Activated gamma-delta T cell treated with Interleukin-2 at 50 U/mL for 16 hours (primary cell): ENCODE data around the gene MEOX1.

Experiments
- DNase-seq: peaks from one replicate; pipeline ENCODE4 v3.0.0-alpha.2; 2020

Gene MEOX1

DNA sequence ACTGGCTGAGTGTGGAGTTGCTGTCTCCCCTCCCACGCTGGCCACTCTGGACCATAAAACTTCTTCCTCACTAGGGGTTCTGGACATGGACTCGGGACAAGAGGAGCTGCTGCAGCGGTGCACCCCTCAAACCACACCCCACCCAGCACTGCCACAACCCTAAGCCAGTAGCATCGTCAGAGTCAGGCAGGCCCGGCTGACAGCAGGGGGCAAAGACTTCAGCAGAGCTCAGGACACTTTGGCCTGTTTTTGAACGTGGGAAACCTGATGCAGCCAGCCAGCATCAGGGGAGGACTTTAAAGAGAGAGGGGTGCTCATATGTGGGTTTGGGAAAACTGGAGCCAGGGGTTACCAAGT is 9.6 kb downstream of the MEOX1 start:
- no peak for DNase-seq

DNA sequence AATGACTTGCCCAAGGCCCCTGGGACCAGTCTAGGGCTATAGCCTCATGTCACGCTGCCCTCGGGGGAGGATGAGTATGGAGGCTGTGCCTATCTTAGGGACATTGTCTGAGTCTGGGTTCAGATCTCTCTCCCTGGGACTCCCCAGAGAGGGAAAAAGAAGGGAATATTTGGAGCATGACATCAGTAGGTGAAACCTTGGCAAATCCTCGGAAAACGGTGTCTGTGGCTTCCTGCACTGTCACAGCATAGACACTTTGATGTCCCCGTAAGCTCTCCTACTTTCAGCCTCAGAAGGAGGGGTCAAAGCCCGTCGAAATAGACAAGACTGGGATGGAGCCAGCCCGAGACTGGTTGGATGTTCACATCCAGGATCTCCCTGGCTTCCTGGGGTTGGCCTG is 11.3 kb downstream of the MEOX1 start:
- no peak for DNase-seq

DNA sequence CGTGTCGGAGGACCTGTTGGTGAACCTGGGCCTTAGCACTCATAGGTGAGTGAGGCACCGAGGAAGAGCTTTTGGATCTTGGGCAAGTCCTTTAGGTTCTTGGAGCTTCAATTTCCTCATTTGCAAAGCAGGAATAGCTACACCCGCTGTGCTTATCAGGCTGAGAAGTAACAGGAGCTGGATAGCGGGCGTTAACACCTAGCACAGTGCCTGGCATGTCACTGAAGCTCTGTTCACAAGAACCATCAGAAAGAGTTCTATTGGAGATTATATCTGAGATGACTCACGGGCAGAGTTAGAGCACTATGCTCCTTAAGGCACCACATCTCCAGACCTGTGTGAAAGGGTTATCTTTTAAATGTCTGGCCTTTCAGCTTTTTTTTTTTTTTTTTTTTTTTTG is 12.8 kb downstream of the MEOX1 start:
- no peak for DNase-seq

DNA sequence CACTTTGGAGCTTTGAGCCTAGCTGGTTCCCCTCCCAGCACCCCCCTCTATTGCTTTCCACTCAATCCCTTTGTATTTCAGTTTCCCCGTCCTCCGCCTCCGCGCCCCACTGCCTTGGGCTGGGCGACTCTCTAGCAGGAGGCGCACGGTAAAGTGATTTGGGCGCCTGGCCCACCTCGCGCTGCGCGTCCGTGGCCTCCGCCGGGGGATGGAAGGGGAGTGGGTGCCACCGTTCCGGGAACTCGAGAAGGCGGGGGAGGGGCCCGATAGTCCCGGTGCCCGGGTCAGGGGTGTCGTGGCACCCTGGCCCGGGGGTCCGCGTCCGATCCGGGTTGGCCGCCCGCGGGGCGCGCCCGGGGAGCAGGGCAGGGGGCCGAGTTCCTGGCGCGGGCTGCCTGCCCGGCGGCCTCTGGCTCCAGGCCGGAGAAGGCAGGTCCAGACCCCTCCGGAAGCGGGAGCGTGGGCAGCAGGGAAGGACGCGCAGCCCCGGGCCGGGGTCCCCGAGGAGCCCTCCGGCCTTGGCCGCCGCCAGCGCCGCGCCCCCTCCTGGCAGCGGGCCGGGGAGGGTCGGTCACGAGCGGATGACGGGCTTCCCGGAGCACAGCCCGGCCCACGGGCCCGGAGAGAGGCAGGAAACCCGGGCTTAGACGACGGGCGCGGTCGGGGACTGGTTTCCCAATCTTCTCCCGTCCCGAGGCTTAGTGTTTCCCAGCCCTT is 15.8 kb downstream of the MEOX1 start:
- no peak for DNase-seq

DNA sequence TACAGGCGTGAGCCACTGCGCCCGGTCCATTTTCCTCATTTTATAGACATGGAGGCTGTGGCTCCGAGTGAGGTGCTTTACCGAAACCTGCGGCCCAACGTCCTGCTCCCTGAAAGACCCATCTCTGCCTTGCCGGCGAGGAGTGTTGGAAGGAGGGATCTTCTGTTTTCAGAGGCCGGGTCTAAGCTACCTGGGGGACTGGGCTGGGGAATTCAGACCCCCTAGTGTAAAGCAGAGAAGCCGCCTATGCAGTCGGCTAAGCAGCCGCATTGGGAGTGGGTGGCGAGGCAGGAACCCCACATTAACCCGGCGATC is 16.3 kb downstream of the MEOX1 start:
- DNase-seq: no peak

DNA sequence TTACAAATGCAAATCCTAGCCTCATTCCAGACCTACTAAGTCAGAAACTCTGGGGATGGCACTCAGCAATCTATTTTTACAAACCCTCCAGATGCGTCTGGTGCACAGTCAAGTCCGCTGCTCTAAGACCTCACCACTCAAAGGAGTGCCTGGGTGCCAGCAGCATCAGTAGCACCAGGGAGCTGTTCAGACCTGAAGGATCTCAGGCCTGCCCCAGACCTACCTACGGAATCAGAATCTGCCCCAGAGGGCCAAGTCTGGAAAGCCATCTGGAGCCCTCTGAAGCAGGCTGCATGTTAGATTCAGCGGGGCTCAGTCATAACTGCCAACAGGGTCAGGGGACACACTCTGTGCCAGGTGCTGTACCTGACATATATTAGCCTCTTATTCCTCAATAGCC is 17.6 kb downstream of the MEOX1 start:
- DNase-seq: no peak

DNA sequence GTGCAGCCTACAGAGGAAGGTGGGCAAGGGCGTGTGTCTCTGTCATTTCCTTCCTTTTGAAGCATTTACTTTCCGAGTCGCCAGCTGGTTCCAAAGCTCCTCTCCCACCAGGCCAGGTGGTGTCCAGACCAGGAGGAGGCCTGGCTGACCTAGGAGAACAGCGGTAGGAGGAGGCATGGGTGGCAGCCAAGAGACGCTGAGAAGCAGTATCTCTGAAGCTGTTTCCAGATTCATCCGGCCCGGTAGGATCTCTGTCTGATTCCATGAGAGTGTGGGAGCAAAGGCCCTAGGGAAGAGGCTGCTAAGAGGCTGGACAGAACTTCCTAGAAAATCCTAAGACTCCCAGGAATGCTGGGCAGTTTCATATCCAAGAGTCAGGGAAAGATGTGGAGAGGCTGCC is 20.3 kb downstream of the MEOX1 start:
- DNase-seq: no peak

DNA sequence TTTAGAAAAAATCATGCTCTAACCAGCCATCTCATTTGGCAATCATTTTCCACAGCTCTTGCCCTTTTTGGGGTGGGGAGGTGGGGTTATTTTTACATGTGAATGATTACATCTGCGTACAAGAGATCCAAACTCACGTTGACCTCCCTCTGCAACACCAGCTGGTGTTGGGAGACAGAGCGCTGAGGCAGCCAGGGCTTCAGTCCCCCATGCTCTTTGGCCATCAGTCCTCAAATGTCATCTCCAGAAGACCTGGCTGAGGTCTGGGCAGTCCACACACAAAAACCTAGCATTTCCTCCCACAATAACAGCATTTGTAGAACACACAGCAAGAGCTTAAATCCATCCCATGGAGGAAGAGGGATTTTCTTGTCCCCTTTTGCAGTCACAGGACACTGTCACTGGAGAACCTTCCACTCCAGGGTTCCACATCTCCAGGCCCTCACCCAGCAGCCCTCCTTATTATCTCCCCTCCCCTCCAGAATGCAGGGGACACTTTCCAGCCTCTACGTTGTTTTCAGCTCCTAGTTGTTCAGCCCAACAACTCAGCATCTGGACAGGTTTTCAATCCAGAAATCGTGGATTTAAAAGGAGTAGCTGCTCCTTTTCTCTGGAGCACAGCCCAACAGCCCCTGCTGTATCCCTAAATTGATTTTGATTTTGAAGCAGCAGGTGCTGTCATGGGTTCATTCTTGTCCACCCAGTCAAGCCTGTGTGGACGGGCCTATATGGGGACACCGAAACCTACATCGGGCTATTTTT is 21.1 kb downstream of the MEOX1 start:
- DNase-seq: no peak

DNA sequence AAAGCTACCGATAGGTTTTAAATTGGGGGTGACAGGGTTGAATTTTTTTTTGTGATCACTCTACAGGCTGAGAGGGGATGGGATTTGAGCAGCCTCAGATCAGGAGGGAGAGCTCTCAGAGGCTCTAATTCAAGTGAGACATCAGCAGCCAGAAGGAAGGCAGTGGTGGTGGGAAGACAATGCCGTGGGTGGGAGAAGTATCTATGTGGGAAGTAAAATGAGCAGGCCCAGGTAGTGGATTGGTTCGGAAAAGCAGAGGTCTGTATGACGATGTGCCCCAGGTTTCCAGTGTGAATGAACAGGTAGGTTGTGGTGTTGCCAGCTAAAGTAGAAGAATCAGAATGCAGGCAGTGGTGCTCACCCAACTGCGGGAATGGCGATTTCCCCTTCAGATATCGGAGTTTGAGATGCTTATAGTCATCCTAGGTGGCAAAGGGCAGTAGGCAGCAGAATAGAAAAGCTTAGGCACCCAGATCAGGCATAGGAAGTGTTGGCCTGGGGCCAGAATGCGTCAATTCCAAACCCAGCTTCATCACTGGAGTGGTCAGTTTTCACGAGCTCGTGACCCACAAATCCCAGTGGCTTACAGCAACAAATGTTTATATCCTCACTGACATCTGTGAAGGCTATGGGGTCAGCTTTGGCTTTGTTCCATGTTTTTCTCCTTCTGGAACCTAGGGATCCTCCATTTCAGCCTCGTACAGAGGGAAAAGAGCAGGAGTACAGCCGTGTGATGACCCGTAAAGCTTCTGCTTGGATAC is 24.0 kb downstream of the MEOX1 start:
- DNase-seq: no peak

DNA sequence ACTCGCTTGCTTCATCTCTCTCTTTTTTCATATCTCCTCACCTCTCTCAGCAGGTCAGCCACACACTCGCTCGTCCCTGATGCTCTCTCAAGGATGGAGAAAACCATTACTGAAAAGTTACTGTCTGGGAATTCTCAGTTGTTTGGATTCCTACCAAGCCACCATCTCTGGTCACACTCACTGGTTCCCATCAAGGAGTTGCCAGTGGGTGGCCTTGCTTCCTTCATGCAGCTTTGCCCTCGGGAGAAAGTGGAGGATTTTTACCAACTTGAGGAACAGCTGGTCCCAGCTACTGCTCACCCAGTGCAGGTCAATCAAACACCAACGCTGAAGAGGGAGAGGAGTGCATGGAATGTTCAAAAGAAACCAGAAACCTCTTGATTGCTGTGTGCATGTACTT is 25.3 kb downstream of the MEOX1 start:
- DNase-seq: no peak

DNA sequence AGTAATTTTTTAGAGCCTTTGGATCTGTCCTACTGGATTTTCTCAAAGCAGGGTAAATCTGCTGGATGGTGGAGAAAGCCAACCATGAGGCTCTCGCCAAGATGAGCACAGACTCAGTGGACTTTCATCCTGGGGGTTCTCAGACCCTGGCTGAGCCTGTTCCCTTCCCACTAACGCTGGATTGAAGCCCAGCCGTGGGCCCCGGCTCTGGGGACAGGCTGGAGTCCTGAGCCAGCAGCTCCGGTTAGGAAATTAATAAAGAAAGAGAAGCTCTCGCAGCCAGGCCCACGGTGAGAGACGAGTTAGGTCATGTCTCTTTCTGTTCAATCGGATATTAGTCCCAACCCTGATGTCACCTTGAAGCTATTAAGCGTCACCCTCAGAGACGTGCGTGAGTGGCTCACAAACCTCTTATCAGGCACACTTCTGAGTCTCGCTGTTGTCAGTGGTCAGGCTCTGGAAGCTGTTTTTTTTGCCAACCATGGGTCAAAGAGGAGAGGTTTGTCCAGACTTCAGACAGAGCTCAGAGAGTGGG is 27.1 kb downstream of the MEOX1 start:
- no peak for DNase-seq

DNA sequence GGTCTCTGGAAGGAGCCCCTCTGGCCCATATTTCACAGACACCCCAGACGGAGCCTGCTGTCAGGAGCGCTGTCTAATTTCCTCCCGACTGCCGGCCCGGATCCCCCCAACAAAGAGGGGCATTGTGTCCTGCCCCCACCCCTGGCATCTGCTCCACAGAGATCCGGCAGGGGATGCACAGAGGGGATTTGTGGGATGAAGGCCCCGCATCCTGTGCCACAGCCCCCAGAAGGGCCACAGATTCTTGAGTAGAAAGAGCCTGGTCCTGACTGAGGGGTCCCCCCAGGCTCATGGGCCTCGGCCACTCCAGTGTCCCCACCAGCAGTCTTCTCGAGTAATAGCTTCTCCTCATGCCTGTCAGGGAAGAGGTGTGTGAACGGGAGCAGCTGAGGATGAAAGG is 29.5 kb downstream of the MEOX1 start:
- no peak for DNase-seq

DNA sequence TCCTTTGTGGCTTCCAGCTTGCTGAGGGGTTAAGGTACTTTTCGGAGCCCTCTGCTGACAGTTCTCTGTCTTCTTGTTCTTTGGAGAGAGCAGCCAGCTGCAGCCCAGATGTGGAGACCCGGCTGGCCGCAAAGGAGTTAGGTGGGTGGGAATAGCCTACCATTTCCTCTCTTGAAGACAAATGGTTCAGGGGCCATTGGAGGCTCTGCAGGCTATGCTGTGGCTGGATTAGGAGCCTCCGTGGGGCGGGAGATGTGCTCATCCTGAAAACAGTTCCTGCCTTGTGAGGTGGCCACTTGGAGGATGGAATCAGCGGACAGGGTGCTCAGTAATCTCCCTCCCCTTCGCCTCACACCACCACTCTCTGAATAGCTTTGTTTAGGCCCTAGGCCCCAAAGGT is 30.3 kb downstream of the MEOX1 start:
- DNase-seq: no peak

DNA sequence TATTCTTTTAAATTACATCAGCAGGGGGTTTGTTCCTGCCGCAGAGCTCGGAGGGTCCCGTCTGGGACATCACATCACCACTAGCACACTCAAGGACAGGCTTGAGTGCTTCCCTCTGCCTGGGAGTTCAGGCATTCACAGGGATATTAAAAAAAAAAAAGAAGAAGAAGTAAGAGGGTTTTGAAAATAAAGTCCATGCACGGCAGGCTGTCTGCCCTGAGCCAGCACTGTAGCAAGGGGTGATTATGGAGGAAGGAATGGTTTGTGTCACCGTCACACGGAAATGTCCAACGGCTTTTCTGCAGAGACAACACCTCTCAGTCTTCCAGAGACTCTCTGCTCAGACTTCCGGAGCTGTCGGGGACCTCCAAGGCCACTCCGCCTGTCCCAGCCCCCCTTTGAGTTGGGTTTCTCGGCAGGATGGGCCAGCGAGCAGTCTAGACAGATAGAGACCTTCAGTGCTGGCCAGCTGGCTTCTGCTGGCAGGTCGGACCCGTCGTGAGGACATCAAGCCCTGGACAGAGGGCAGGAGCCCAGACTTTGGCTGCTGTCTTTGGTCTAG is 33.6 kb downstream of the MEOX1 start:
- no peak for DNase-seq

DNA sequence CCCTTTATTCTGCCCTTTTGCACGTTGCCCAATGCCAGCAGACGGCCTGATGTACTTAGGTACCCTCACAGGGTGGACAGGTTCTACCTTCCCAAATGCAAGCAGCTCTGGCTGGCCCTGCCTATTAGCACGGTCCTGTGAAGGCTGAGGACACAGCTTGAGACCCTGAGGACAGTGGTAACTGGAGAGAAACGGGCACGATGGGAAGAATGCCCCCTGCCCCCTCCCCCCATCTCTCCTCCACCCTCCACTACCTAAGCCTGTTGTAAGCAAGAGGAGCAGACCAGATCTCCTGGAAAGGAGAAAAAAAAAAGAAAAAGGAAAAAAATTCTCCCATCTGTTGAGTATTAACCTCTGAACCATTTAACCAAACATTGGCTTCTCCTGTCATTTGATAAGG is 34.1 kb downstream of the MEOX1 start:
- no peak for DNase-seq

DNA sequence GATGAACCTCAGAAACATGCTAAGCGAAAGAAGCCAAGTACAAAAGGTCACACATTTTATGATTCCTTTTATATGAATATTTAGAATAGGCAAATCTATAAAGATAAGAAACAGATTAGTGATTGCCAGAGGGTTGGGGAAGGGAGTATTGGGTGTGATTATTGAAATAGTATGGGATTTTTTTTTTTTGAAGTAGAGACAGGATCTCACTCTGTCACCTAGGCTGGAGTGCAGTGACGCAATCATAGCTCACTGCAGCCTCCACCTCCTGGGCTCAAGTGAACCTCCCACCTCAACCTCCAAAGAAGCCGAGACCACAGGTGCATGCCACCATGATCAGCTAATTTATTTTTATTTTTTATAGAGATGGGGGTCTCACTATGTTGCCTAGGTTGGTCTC is 35.7 kb downstream of the MEOX1 start:
- no peak for DNase-seq

DNA sequence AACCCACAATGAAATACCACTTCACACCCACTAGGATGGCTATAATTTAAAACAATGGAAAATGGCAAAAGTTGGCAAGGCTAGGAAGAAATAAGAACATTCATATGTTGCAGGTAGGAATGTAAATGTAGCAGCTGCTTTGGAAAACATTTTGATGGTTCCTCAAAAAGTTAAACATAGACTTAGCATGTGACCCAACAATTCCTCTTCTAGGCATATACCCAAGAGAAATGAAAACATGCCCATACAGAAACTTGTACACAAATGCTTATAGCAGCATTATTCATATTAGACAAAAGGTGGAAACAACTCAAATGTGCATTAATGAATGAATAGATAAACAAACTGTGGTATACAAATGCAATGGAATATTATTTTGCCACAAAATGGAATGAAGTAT is 36.1 kb downstream of the MEOX1 start:
- no peak for DNase-seq

DNA sequence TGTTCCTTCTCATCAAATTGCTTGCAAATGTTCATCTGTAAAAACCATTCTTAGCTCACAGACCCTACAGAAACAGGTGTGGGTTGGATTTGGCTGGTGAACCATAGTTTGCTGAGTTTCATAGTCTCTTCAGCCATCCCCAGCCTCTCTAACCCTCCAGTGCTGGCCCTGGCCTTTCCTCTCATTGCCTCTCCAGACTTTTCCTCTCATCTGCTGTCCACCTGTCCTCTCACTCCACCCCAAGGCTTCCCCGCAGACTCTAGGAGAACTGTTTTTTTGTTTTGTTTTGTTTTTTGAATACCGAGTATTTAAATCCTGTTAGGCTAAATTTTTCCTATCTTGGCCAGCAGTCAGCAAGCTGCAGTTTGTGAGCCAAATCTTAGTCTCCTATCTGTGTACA is 41.1 kb downstream of the MEOX1 start:
- no peak for DNase-seq

DNA sequence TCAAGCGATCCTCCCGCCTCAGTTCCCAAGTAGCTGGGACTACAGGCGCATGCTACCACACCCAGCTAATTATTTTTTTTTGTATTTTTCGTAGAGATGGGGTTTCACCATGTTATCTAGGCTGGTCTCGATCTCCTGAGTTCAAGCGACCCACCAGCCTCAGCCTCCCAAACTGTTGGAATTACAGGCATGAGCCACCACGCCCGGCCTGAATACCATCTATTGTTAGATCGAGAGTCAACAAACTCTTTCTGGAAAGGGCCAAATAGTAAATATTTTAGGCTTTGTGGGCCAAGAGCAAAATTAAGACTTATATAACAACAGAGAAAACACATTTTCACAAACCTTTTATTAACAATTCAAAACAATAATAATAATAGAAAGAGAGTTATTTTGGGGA is 41.6 kb downstream of the MEOX1 start:
- no peak for DNase-seq

DNA sequence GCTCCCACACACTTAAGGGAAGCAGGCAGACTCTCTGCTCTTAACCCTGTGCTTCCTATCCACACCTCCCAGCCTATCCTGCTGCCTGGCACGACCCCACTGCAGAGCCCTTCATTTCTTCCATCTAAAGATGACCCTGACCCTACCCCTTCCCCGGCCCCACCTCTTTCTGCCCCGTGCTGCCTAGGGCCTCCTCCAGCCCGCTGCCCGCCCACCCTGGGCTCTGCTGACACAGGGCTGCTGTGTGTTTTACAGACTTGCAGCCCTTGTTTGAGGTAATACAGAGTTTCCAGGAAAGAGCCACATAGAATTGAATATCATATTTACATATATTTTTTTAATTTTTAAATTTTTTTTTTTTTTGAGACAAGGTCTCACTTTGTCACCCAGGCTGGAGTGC is 42.0 kb downstream of the MEOX1 start:
- no peak for DNase-seq

DNA sequence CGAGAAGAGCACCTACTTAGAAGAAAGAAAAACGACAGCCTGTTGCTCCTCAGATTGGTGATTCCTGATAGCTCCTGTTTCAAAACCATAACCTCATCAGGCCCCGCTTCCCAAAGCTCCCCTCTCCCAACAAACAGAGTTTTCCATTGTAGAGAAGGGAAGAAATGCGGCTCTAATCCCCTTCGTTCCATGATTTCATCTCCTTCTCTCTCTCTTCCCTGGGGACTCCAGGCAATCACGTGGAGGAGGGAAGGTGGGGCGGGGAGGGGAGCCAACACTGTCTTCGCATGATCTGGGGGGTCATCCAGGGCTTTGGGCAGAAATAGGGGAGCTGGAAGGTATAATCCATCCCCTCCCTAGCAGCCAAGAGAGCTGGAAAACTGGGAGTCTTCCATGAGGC is 43.4 kb downstream of the MEOX1 start:
- DNase-seq: no peak

DNA sequence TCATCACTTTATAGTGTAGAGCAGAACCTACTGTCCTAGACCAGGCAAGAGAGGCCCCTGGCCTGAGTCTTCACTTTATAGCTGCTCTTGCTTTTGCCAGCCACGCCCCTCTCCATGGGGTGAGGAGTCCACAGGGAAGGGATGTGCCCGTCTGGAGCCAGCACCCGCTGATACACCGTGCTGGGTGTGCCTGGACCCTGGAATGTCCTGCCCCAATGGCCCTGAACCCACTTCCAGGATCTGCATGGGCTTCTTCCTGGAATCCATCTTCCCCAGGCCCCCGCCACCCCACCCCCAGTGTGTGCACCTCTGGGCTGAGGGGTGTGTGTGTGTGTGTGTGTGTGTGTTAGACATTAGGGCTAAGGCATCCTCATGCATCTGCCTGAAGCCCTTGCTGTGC is 44.9 kb downstream of the MEOX1 start:
- no peak for DNase-seq

DNA sequence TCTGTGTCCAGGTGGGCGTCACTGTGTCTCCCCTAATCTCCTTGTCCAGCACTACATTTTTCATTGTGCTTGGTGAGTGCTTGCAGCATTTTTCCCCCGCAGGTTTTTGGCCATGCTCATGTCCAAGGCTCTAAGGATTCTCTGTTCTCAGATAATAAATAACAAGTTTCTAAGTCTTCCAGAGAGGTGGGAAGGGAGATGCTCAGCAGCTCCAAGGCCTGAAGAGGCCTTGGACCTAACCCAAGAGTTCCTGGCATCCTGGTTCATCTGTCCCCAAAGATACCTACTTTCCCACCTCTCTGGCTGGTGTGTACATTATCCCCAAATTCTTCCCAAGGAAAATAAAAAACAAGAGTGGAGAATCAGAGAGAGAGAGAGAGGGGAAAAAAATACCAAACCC is 45.3 kb downstream of the MEOX1 start:
- DNase-seq: no peak

DNA sequence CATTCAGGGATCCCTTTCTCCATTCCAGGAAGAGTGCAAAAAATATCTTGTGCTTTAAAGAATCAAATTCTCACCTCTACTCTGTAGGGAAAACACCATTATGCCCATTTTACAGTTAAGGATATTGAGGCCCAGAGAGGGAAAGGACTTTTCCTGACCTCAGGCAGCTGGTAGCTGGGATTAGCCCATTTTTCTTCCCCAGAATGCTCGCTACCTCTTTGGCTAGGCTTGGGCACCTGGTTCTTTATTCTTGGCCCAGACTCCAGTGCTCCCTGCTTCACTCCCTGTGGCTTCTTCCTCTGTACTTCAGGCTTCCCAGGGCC is 45.7 kb downstream of the MEOX1 start:
- DNase-seq: no peak
